Right lobe of liver (tissue), 4 donors: ENCODE data around the gene SEC22A.

ENCODE experiments used
- POLR2A ChIP-seq: fragments of 450-650 bp; IDR thresholded peaks from one replicate; pipeline ENCODE4 v1.6.1; 2017; ENCODE audit warnings: antibody characterized with exemption, mild to moderate bottlenecking
- TF ChIP-seq, protein P1 (sequence below), 4 donors: fragments of 200-600 bp in 3 of 4; fragments of 450-650 bp in 1 of 4; IDR thresholded peaks; one replicate each; pipeline versions ENCODE4 v1.5.1 to v1.8.0; 2016 to 2022; ENCODE audit warnings: antibody characterized with exemption in 4 of 4, mild to moderate bottlenecking in 2 of 4
- donor health status: DM: no; HTN: no; CAD: no.
- donor health status: DM: no; HTN: no; CAD: no.
- donor health status: DM: no; HTN: yes; CAD: no.

DNA sequence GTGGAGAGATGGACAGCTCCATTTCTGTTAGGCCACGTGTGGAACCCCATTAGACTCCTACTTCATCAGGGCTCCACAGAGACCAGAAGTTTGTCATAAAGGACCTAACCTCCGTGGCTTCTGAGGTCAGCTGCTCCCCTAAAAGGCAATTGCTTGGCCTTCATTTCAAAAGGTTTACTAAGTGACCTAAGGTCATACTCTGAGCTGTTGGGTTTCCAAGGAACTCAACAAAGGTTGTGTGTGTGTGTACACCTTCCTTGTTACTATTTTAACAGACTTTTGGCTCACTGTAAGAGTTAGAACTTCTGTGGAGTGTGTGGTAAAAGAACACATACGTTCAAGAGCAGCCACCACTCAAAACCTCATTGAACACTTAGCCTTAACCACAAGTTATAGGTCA, 73.9 kb downstream of the SEC22A start:
- TF ChIP-seq, protein P1, sequence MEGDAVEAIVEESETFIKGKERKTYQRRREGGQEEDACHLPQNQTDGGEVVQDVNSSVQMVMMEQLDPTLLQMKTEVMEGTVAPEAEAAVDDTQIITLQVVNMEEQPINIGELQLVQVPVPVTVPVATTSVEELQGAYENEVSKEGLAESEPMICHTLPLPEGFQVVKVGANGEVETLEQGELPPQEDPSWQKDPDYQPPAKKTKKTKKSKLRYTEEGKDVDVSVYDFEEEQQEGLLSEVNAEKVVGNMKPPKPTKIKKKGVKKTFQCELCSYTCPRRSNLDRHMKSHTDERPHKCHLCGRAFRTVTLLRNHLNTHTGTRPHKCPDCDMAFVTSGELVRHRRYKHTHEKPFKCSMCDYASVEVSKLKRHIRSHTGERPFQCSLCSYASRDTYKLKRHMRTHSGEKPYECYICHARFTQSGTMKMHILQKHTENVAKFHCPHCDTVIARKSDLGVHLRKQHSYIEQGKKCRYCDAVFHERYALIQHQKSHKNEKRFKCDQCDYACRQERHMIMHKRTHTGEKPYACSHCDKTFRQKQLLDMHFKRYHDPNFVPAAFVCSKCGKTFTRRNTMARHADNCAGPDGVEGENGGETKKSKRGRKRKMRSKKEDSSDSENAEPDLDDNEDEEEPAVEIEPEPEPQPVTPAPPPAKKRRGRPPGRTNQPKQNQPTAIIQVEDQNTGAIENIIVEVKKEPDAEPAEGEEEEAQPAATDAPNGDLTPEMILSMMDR (IDR thresholded peaks at IDR 0.05) = no peak
- TF ChIP-seq POLR2A = no peak
